Type B pancreatic cell (in vitro differentiated cells): ENCODE results near the gene LDLRAD4. TPM values are rescaled to one million over a fixed set of nuclear protein-coding genes. Genes with fewer than 3 reads are reported as not detected.

Experiments used
- DNase-seq: peaks from one replicate; pipeline ENCODE4 v3.0.0; 2021; ENCODE audit warnings: mixed read lengths; ENCODE audit not compliant: unreplicated experiment; ENCODE audit errors: extremely low spot score
- H3K27ac Mint-ChIP-seq: 2 replicates; pipeline ENCODE4 v1.8.0; 2021; ENCODE audit warnings: mild to moderate bottlenecking, mixed read lengths
- H3K27me3 Mint-ChIP-seq: 2 replicates; pipeline ENCODE4 v1.8.0; 2021; ENCODE audit warnings: mixed read lengths
- H3K36me3 Mint-ChIP-seq: 2 replicates; pipeline ENCODE4 v1.8.0; 2021; ENCODE audit warnings: mixed read lengths
- H3K4me1 Mint-ChIP-seq: one replicate; pipeline ENCODE4 v1.8.0; 2021; ENCODE audit warnings: mixed read lengths; ENCODE audit not compliant: unreplicated experiment
- H3K4me3 Mint-ChIP-seq: 2 replicates; pipeline ENCODE4 v1.8.0; 2021; ENCODE audit warnings: mild to moderate bottlenecking, mixed read lengths
- H3K9me3 Mint-ChIP-seq: 2 replicates; pipeline ENCODE4 v1.8.0; 2021; ENCODE audit warnings: mixed read lengths
- total RNA-seq: library from RNA; stranded (reverse); gene quantifications from 2 replicates; pipeline ENCODE4 v1.2.1, GENCODE V29; 2021; ENCODE audit warnings: low replicate concordance
- TF ChIP-seq, protein P1 (sequence below): fragments of 200-600 bp; sonication (generic); conservative IDR thresholded peaks from 2 replicates; pipeline ENCODE4 v1.5.0; 2021; ENCODE audit warnings: antibody characterized with exemption, mild to moderate bottlenecking

The LDLRAD4 gene
- total RNA-seq, 1 donor from 2014 or later, result 2.4 TPM

DNA sequence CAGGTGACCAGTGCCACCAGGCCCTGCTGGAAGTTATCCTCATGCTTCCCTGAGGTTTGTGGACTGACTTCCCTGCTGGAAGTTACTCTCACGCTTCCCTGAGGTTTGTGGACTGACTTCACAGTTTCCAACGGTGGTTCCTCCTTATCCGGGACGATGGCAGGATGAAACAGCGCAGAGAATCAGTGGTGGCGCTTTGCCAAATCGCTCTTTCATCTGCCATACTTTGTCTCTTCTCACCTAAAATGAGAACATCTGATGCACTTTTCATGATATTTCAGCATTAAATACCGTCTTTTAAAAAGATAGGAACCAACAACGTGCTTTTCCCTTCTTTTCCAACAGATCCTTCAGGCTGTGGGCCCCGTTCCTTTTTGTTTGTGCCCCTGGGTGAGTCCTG is 183.3 kb downstream of the LDLRAD4 start:
- TF ChIP-seq, protein P1, sequence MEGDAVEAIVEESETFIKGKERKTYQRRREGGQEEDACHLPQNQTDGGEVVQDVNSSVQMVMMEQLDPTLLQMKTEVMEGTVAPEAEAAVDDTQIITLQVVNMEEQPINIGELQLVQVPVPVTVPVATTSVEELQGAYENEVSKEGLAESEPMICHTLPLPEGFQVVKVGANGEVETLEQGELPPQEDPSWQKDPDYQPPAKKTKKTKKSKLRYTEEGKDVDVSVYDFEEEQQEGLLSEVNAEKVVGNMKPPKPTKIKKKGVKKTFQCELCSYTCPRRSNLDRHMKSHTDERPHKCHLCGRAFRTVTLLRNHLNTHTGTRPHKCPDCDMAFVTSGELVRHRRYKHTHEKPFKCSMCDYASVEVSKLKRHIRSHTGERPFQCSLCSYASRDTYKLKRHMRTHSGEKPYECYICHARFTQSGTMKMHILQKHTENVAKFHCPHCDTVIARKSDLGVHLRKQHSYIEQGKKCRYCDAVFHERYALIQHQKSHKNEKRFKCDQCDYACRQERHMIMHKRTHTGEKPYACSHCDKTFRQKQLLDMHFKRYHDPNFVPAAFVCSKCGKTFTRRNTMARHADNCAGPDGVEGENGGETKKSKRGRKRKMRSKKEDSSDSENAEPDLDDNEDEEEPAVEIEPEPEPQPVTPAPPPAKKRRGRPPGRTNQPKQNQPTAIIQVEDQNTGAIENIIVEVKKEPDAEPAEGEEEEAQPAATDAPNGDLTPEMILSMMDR, result no peak
- no peaks in the 10 kb centered on the region for H3K27me3 Mint-ChIP-seq
- no peaks in the 10 kb centered on the region for H3K4me1 Mint-ChIP-seq
- H3K27ac Mint-ChIP-seq, result no peak overlapping the region
- no peaks in the 10 kb centered on the region for H3K9me3 Mint-ChIP-seq
- no peak overlapping the region for H3K4me3 Mint-ChIP-seq
- no peaks in the 10 kb centered on the region for H3K36me3 Mint-ChIP-seq
- no peak for DNase-seq

DNA sequence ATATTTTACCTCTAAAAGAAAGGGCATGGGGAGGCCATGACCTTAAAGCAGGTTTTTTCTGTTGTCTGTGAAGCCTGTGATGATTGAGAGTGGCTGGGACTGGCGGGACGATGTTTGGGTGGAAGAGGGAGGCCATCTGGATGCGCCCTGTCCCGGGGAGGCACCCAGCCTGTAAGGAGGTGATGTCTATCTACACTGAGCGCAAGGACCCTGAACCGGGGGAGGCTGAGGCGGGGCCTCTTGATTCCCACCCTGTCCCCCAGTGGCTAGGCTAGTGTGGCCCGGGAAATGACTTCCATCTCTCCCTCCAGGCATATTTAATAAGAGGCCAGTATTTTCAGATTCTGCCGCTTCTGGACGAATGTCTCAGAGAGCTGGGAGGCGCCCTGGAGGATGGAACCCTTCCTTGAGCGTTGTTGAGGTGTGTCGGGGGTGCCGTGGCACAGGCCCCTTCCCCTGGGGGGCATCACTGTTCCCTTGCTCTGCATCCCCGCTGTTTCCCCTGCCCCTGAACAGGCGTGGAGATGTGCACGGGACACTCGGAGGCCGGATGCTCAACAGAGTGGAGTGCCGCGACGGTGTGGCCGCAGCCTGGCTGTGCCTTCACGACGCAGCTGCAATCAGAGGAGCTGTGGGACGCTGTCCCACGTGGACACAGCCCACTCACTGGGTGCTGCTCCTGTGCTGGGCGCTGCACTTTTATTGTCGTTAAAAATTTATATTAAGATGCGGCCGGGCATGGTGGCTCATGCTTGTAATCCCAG is 185.4 kb downstream of the LDLRAD4 start:
- Mint-ChIP-seq H3K4me3 (no peak overlapping the region), H3K36me3 (no peaks in the 10 kb centered on the region), H3K27ac (no peak overlapping the region), H3K27me3 (no peaks in the 10 kb centered on the region), H3K4me1 (no peaks in the 10 kb centered on the region), H3K9me3 (no peaks in the 10 kb centered on the region)
- TF ChIP-seq, protein P1, result no peak
- peak; percentile 60 for DNase-seq

DNA sequence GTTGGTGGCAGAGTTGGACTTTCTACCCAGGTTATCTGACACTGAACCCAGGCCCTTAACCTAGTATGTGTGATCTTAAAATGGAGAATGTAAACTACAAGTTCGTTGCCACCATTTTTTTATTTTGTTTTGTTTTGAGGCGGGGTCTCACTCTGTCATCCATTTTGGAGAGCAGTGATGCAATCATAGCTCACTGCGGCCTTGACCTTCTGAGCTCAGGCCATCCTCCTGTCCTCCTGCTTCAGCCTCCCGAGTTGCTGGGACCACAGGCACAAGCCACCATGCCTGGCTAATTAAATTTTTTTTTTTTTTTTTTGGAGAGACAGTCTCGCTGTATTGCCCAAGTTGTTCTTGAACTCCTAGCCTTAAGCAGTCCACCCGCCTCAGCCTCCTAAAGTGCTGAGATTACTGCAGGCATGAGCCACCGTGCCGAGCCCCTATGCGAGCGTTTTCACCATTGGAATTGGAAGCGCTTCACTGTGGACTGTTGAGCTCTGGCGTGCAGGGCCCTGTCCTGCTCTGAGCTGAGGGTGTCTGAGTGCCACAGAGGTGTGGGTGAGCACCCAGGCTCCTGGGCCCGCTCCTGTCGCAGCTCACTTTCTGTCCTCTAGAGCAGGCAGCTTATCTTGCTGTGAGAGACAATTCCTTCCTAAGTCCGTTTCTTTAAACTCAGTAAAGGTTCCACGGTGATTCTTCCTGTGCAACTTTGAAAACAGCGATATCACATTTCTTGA is 186.9 kb downstream of the LDLRAD4 start:
- no peak overlapping the region for H3K4me3 Mint-ChIP-seq
- H3K9me3 Mint-ChIP-seq, result no peaks in the 10 kb centered on the region
- no peaks in the 10 kb centered on the region for H3K36me3 Mint-ChIP-seq
- no peaks in the 10 kb centered on the region for H3K27me3 Mint-ChIP-seq
- TF ChIP-seq, protein P1, result no peak
- no peaks in the 10 kb centered on the region for H3K4me1 Mint-ChIP-seq
- peak; percentile 50 for DNase-seq
- H3K27ac Mint-ChIP-seq, result no peak overlapping the region

DNA sequence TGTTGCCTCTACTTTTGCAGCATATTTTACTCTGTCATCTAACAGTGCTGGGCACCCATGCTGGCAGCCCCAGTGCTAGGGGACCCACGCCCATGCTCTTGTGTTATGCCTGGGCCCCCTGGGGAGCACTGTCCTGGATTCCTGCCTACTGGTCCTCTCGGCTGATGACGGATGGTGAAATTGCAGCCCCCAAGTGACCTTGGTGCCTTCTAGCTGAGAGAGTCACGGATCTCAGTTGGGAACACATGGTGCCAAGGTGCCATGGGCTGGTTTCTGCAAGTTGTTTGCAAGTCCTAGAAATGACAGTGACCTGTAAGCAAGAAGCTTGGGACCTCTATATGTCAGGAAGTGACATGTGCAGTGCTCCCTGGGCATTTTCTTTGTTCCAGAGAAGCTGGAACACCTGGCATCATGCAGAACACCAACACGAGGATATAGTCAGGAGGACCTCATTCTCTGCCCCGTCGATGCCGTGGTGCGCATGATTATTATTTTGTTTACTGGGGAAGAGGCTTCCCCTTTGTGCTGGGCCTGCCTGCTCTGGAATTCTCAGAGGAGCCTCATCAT is 187.6 kb downstream of the LDLRAD4 start:
- no peak overlapping the region for H3K27ac Mint-ChIP-seq
- H3K36me3 Mint-ChIP-seq, result no peaks in the 10 kb centered on the region
- no peak overlapping the region for H3K4me3 Mint-ChIP-seq
- DNase-seq, result peak; percentile 45
- H3K27me3 Mint-ChIP-seq, result no peaks in the 10 kb centered on the region
- no peaks in the 10 kb centered on the region for H3K9me3 Mint-ChIP-seq
- TF ChIP-seq, protein P1, result no peak
- H3K4me1 Mint-ChIP-seq, result no peaks in the 10 kb centered on the region

DNA sequence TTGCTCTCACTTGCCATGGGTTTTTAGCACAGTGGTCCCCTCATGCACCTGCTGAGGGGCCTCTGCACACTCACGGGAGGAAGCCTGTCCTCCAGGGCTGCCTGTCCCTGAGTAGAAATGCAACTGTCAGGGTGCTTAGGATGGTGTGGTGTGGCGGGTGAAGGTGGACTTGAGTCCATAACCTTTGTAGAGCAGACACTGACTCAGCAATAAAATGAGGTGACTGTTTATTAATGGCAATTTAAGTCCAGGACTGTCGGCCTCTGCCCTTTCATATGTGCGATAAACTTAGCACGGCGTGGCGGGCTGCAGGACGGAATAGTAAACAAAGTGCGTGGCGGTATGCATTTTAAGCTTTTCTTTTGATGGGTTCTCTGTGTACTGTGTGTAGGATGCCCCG is 188.2 kb downstream of the LDLRAD4 start:
- no peak overlapping the region for H3K27ac Mint-ChIP-seq
- no peak overlapping the region for H3K4me3 Mint-ChIP-seq
- no peaks in the 10 kb centered on the region for H3K36me3 Mint-ChIP-seq
- H3K4me1 Mint-ChIP-seq, result no peaks in the 10 kb centered on the region
- H3K27me3 Mint-ChIP-seq, result no peaks in the 10 kb centered on the region
- TF ChIP-seq, protein P1, result no peak
- no peak for DNase-seq
- H3K9me3 Mint-ChIP-seq, result no peaks in the 10 kb centered on the region
